Brain microvascular endothelial cell (primary cell): ENCODE results near the gene APPL1.

ENCODE experiments used
- DNase-seq: peaks from one replicate; pipeline ENCODE4 v3.0.0-alpha.2; 2020
- H3K27ac ChIP-seq: fragments of 250-450 bp; sonication (Bioruptor Pico); 2 replicates; pipeline ENCODE4 v1.5.1; 2020; ENCODE audit warnings: mild to moderate bottlenecking, moderate library complexity
- H3K27me3 ChIP-seq: fragments of 250-450 bp; sonication (Bioruptor Pico); replicated peaks from 2 replicates; pipeline ENCODE4 v1.5.1; 2020; ENCODE audit warnings: mild to moderate bottlenecking
- H3K36me3 ChIP-seq: fragments of 250-450 bp; sonication (Bioruptor Pico); replicated peaks from 2 replicates; pipeline ENCODE4 v1.5.1; 2020; ENCODE audit warnings: mild to moderate bottlenecking
- H3K4me3 ChIP-seq: 2 replicates; pipeline ENCODE4 v1.5.1; 2011; ENCODE audit warnings: low read depth, mild to moderate bottlenecking, control low read depth, low read length, moderate library complexity
- CTCF ChIP-seq: IDR thresholded peaks from 2 replicates; pipeline ENCODE4 v1.5.1; 2011; ENCODE audit warnings: low read depth, mild to moderate bottlenecking, moderate library complexity, low read length, control low read depth, inconsistent platforms; ENCODE audit errors: missing control alignments
- in situ Hi-C: cut with HindIII; loops from 2 replicates; pipeline ENCODE4 v1.10.0; 2017; ENCODE audit warnings: low sequenced_read_pairs, low pct_ligation_motif_present

The APPL1 gene

GRCh38 chr3:57278237-57278636, 50.7 kb downstream of the APPL1 start:
- Histone ChIP-seq H3K27ac (no peak overlapping the region), H3K4me3 (no peak overlapping the region), H3K36me3 (no peaks in the 10 kb centered on the region), H3K27me3 (no peaks in the 10 kb centered on the region)
- no peak for DNase-seq
- TF ChIP-seq CTCF, result no peak
- in situ Hi-C loops, result no loop called here

- Histone ChIP-seq H3K27me3 (no peaks in the 10 kb centered on the region), H3K4me3 (no peak overlapping the region), H3K27ac (no peak overlapping the region), H3K36me3 (no peaks in the 10 kb centered on the region)
- DNase-seq, result no peak
- in situ Hi-C loops, result no loop called here
- no peak for TF ChIP-seq CTCF
These were observed 52.2 kb downstream of the APPL1 start for GRCh38 chr3:57279685-57280084.

GRCh38 chr3:57281715-57282114, 54.2 kb downstream of the APPL1 start:
- no peak for TF ChIP-seq CTCF
- no peaks in the 10 kb centered on the region for H3K36me3 ChIP-seq
- peak; percentile 28 for DNase-seq
- no peaks in the 10 kb centered on the region for H3K27me3 ChIP-seq
- in situ Hi-C loops, result no loop called here
- H3K27ac ChIP-seq, result no peak overlapping the region
- H3K4me3 ChIP-seq, result no peak overlapping the region

DNA sequence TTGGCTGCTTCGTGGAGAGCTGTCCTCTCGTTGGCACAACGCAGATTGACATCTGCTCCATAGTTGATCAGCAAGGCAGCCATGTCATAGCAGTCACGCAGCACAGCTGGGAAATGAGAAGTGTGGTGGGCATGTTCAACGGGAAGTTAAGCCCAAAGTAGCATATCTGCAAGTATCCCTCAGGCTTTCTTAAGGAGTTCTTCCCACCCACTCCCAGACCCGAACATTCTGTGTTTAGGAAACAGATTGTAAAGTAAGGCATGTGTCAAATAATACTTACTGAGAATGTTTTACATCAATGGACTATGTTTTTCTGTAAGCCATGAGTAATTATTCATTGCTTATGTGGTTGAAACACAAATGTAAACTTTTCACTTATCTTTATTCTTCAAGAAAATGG, 55.8 kb downstream of the APPL1 start:
- TF ChIP-seq CTCF, result no peak
- no peaks in the 10 kb centered on the region for H3K36me3 ChIP-seq
- H3K27ac ChIP-seq, result no peak overlapping the region
- H3K27me3 ChIP-seq, result no peaks in the 10 kb centered on the region
- no peak overlapping the region for H3K4me3 ChIP-seq
- DNase-seq, result no peak
- in situ Hi-C loops, result no loop called here

DNA sequence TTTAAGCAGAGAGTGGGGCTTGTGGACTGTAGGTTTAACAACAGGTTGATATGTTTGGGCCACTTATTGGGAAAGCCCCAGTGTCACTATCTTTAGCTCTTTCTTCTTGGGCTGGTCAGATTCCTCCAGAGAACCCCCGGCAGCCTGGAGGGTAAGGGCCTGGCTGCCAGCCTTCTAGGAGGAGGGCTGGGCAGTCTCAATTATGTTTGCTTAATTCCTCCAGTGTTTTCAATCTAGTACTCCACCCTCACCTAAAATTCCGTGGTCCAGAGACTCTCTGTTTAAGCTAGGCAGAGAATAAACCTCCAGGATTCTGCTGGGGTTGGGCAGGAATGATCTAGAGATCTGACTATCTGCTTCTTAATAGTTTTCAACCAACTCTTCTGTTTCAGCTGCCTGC, 59.7 kb downstream of the APPL1 start:
- in situ Hi-C loops, result no loop called here
- Histone ChIP-seq H3K27me3 (no peaks in the 10 kb centered on the region), H3K36me3 (no peaks in the 10 kb centered on the region), H3K4me3 (no peak overlapping the region), H3K27ac (no peak overlapping the region)
- no peak for DNase-seq
- no peak for TF ChIP-seq CTCF

DNA sequence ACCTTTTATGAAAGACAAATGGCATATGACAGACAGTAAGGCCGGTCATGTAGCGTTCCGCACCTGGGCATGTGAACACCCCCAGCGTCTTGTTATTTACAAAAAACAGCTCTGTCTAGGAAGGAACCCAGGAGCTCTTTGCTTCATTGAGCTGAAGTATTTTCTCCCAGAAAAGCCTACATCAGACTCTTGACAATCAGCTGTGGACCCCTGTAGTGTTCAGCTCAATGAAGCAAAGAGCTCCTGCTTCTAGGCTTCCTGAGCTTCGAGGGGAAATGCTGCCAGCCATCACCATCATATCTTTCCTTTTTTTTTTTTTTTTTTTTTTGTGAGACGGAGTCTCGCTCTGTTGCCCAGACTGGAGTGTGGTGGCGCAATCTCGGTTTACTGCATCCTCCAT, 60.9 kb downstream of the APPL1 start:
- no peak overlapping the region for H3K4me3 ChIP-seq
- no peak for DNase-seq
- H3K27me3 ChIP-seq, result no peaks in the 10 kb centered on the region
- no peak overlapping the region for H3K27ac ChIP-seq
- TF ChIP-seq CTCF, result no peak
- in situ Hi-C loops, result no loop called here
- no peaks in the 10 kb centered on the region for H3K36me3 ChIP-seq
